Endothelial cell of umbilical vein (primary cell): Measurements from ENCODE around the gene RNU1-1. TPM values are rescaled to one million over a fixed set of nuclear protein-coding genes. Genes with fewer than 3 reads are reported as not detected.
A peak's percentile ranks its signal among the peaks of the same experiment; 100 is the strongest.
"Not testable (repeated sequence)": the region's sequence is repeated elsewhere in the genome, so short reads cannot be mapped to it uniquely, and the experiment has no call there.

Experiments used
- BruUV-seq: library from RNA; stranded (reverse); fragments of 400-500 nt; replicated peaks from 2 replicates; lab custom pipeline; 2021; lab: Mats Ljungman, UMichigan
- CTCF ChIA-PET: fragments of 300-600, 350-600 bp; sonication (Branson Sonifier 250); formaldehyde crosslinking; loops from one replicate; lab custom pipeline; 2021; ENCODE audit warnings: antibody characterized with exemption, inconsistent platforms; lab: Charles Lee
- POLR2A ChIA-PET: fragments of 300-600, 350-600 bp; sonication (Branson Sonifier 250); formaldehyde crosslinking; loops from one replicate; lab custom pipeline; 2021; ENCODE audit warnings: antibody characterized with exemption, inconsistent platforms; lab: Charles Lee
- DNase-seq: peaks from one replicate; pipeline ENCODE4 v3.0.0-alpha.2; 2011; ENCODE audit warnings: low read depth, low spot score
- FAIRE-seq: peaks from 2 replicates; lab custom pipeline; 2011; peaks lifted over from hg19 to GRCh38; lab: Jason Lieb, UNC
- H2AFZ ChIP-seq: 2 replicates; pipeline ENCODE4 v1.6.0; 2012; ENCODE audit warnings: low read depth, low read length, control low read depth, inconsistent platforms
- H3K27ac ChIP-seq: 2 replicates; pipeline ENCODE4 v1.5.1; 2011; ENCODE audit warnings: low read depth, mild to moderate bottlenecking, control low read depth, low read length, moderate library complexity; ENCODE audit not compliant: insufficient read depth
- H3K27me3 ChIP-seq, 2 experiments: 2 replicates each; pipeline versions ENCODE4 v1.6.0 to v1.6.1; 2011; ENCODE audit warnings: low read length in 2 of 2, mixed read lengths in 1 of 2; ENCODE audit not compliant: control insufficient read depth in 2 of 2, insufficient read depth in 2 of 2
- H3K36me3 ChIP-seq, 2 experiments: 2 replicates in 1 of 2; 3 replicates in 1 of 2; pipeline ENCODE4 v1.5.1; 2011; ENCODE audit warnings: low read length in 2 of 2, mild to moderate bottlenecking in 1 of 2, moderate library complexity in 1 of 2; ENCODE audit not compliant: control insufficient read depth in 2 of 2, insufficient read depth in 2 of 2; ENCODE audit errors: extremely low read depth in 1 of 2
- H3K4me1 ChIP-seq: 3 replicates; pipeline ENCODE4 v1.5.1; 2011; ENCODE audit warnings: mild to moderate bottlenecking, low read length; ENCODE audit not compliant: control insufficient read depth, insufficient read depth; ENCODE audit errors: extremely low read depth
- H3K4me2 ChIP-seq: 2 replicates; pipeline ENCODE4 v1.6.1; 2011; ENCODE audit warnings: low read length, control low read depth, mixed read lengths; ENCODE audit not compliant: insufficient read depth
- H3K4me3 ChIP-seq, 3 experiments: fragments of 200-600 bp in 1 of 3; sonication (generic), shearing (Covaris generic) in 1 of 3; replicated peaks in 1 of 3; 2 replicates each; pipeline ENCODE4 v1.5.1; 2011 to 2016; ENCODE audit warnings: control low read depth in 3 of 3, low read length in 3 of 3, mild to moderate bottlenecking in 2 of 3, inconsistent platforms in 1 of 3, low read depth in 1 of 3, moderate library complexity in 1 of 3; ENCODE audit not compliant: insufficient read depth in 1 of 3
- H3K79me2 ChIP-seq: 2 replicates; pipeline ENCODE4 v1.6.0; 2012; ENCODE audit warnings: low read length, inconsistent platforms; ENCODE audit not compliant: control insufficient read depth, insufficient read depth
- H3K9ac ChIP-seq: replicated peaks from 2 replicates; pipeline ENCODE3; 2011; ENCODE audit warnings: low read length, control low read depth; ENCODE audit not compliant: insufficient read depth; ENCODE audit errors: extremely low read depth
- H3K9me1 ChIP-seq: replicated peaks from 3 replicates; pipeline ENCODE4 v1.6.0; 2011; ENCODE audit warnings: mild to moderate bottlenecking, low read length; ENCODE audit not compliant: control insufficient read depth, insufficient read depth; ENCODE audit errors: extremely low read depth
- H3K9me3 ChIP-seq: replicated peaks from 2 replicates; pipeline ENCODE4 v1.5.1; 2012; ENCODE audit warnings: low read length, inconsistent platforms; ENCODE audit not compliant: control insufficient read depth, insufficient read depth
- H4K20me1 ChIP-seq: replicated peaks from 2 replicates; pipeline ENCODE3; 2011; ENCODE audit warnings: mild to moderate bottlenecking, low read length; ENCODE audit not compliant: control insufficient read depth, insufficient read depth; ENCODE audit errors: extremely low read depth
- GATA2 ChIP-seq: IDR thresholded peaks from 2 replicates; pipeline ENCODE4 v1.7.0; 2011; ENCODE audit warnings: low read depth, mild to moderate bottlenecking, moderate library complexity, mixed read lengths, low read length; ENCODE audit not compliant: insufficient read length, insufficient read depth
- dilution Hi-C: fragments of 300-500 bp; cut with MboI; formaldehyde crosslinking; loops from one replicate; pipeline ENCODE4 v1.15.0; 2019; ENCODE audit warnings: low sequenced_read_pairs; ENCODE audit not compliant: extremely low pct_ligation_motif_present
- intact Hi-C: fragments of 100-400 bp; cut with micrococcal nuclease; formaldehyde crosslinking; loops from one replicate; pipeline ENCODE4 v1.10.0; 2022
- polyA plus RNA-seq, 4 experiments: library from polyadenylated mRNA; depleted of rRNA in 3 of 4; stranded (reverse) in 3 of 4; unstranded in 1 of 4; fragments of >200 nt; gene quantifications; 2 replicates each; pipeline versions ENCODE4 v1.2.1 to v1.2.3, GENCODE V29; 2011 to 2012; ENCODE audit warnings: missing spikeins in 1 of 4
- total RNA-seq: library from RNA; stranded (reverse); gene quantifications from 2 replicates; pipeline ENCODE4 v1.2.3, GENCODE V29; 2021

RNU1-1 gene
- total and polyA plus RNA-seq, 2 donors (not counting 3 experiments of a cell fraction or from before 2014, with no cell fraction given), result 206 to 1,319 TPM

GRCh38 chr1:16520435-16521287, 6.6 kb upstream of the RNU1-1 start:
- CTCF ChIA-PET, result interaction anchor here (1.2 kb wide), 1 partner anchor 12 kb away, joined by 6 read pairs; no protein-coding TSS in a partner anchor
- DNase-seq (peak; percentile 30), FAIRE-seq (peak; percentile 69)
- intact Hi-C loops, H4K20me1 ChIP-seq, dilution Hi-C loops, H3K27ac ChIP-seq, H3K36me3 ChIP-seq, H3K9me3 ChIP-seq, H3K4me1 ChIP-seq, H3K79me2 ChIP-seq, POLR2A ChIA-PET, H3K9me1 ChIP-seq, BruUV-seq: not testable (repeated sequence)
- H3K27me3 ChIP-seq, result peaks cover 10 to 16% of the 10 kb centered on the region in 2 experiments
- peak; percentile 35 for TF ChIP-seq GATA2
- H3K4me2 ChIP-seq, result peak overlapping the region; percentile 73
- H3K9ac ChIP-seq, result peak overlapping the region; percentile 37
- peak overlapping the region; percentile 18 to 78 (median 39) for H3K4me3 ChIP-seq
- peak overlapping the region; percentile 86 for H2AFZ ChIP-seq

- CTCF ChIA-PET, H3K9me3 ChIP-seq, BruUV-seq, H3K27ac ChIP-seq, H3K4me1 ChIP-seq, H3K9ac ChIP-seq, H3K36me3 ChIP-seq, H3K9me1 ChIP-seq, H3K4me3 ChIP-seq, DNase-seq, H4K20me1 ChIP-seq, dilution Hi-C loops, intact Hi-C loops, H3K79me2 ChIP-seq, FAIRE-seq, H3K4me2 ChIP-seq, H2AFZ ChIP-seq: not testable (repeated sequence)
- POLR2A ChIA-PET, result interaction anchor here (0.7 kb wide), 1 partner anchor 993 kb away, joined by 3 read pairs; the partner anchor contains the start of gene DNAJC16
- H3K27me3 ChIP-seq, result peaks cover 9 to 14% of the 10 kb centered on the region in 2 experiments
Measured at GRCh38 chr1:16519255-16519951, 5.3 kb upstream of the RNU1-1 start.

- DNase-seq, H3K79me2 ChIP-seq, H3K9ac ChIP-seq, H3K9me1 ChIP-seq, POLR2A ChIA-PET, H3K27ac ChIP-seq, dilution Hi-C loops, H3K36me3 ChIP-seq, intact Hi-C loops, H4K20me1 ChIP-seq, BruUV-seq, CTCF ChIA-PET, FAIRE-seq, H3K4me3 ChIP-seq, H3K9me3 ChIP-seq, H3K4me2 ChIP-seq, H3K4me1 ChIP-seq, H2AFZ ChIP-seq: not testable (repeated sequence)
- peaks cover 9 to 14% of the 10 kb centered on the region in 2 experiments for H3K27me3 ChIP-seq
Measured at GRCh38 chr1:16518913-16519254, 4.8 kb upstream of the RNU1-1 start.
